NT2/D1 (cell line): ENCODE measurements around the gene IMMP2L.

Experiments used
- YY1 ChIP-seq: IDR thresholded peaks from 2 replicates; pipeline ENCODE4 v1.6.1; 2011; ENCODE audit not compliant: insufficient read length, insufficient read depth
- ZNF274 ChIP-seq: IDR thresholded peaks from 2 replicates; pipeline ENCODE4 v1.6.1; 2011; ENCODE audit warnings: mild to moderate bottlenecking, low read depth, low read length

DNA sequence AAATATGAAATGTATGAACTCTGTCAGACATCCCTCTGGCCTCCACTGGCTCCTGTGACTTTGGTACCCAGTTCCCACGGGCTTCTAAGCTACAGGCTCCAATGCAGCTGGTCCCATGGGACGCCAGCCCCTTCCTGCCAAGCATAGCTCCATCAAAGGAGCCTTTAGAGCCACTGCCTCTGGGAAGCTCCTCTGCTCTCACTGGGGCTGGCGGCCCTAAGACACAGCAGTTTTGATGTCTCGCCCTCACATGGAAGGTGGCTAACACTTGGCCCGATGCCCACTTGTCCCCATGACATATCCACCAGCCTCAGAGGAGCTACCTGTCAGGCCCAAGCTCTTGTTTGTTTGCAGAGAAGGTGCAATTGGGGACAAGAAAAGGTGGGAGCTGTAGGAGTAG, 925.0 kb downstream of the IMMP2L start:
- no peak for TF ChIP-seq ZNF274
- TF ChIP-seq YY1 = no peak
